Measurements from ENCODE around the gene PARD6A. TPM values are rescaled to one million over a fixed set of nuclear protein-coding genes. Genes with fewer than 3 reads are reported as not detected.

Gene PARD6A
- 1 to 10 TPM; 2.3 to 4.3 (median 3.4) TPM for total RNA-seq

- H3K4me1 ChIP-seq: peaks cover 29% of the 10 kb centered on the region
- 0% methylated on average over 7 of the region's 48 CpGs for WGBS
- H3K27ac ChIP-seq: peak within 1 kb of the TSS; percentile 90
- H3K36me3 ChIP-seq: peaks cover 31% of the 10 kb centered on the region
- peak within 1 kb of the TSS; percentile 76 for H3K4me3 ChIP-seq
- no peaks in the 10 kb centered on the region for H3K9me3 ChIP-seq
- DNase-seq (ENCODE audit: low spot score in 2 of 2): peak; percentile 97
- H3K27me3 ChIP-seq: no peaks in the 10 kb centered on the region
- TF ChIP-seq POLR2AphosphoS5 (IDR thresholded peaks at IDR 0.05): peak in 2 of 3 donors; percentile 31 to 79
- no peak for TF ChIP-seq POLR2A (IDR thresholded peaks at IDR 0.05)
Observed at GRCh38 chr16:67660564-67661028, at the start of gene PARD6A. Gene PARD6A (plus strand): TSS chr16:67660960. CDS start chr16:67661039, 79 bp downstream.

GRCh38 chr16:67613808-67614207 lies 47.0 kb upstream of the PARD6A start:
- peaks cover 70% of the 10 kb centered on the region for H3K36me3 ChIP-seq
- H3K9me3 ChIP-seq: no peaks in the 10 kb centered on the region

DNA sequence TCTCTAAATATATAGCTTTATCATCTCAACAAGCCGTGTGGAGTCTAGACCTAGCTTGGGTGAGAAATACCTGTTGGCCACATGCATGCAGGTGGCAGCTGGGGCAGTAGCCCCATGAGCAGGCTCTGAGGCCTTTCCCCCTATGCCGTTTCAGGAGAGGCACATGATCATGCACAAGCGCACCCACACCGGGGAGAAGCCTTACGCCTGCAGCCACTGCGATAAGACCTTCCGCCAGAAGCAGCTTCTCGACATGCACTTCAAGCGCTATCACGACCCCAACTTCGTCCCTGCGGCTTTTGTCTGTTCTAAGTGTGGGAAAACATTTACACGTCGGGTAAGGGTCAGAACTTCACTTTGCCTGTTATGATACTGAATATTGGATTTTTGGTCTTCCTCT lies 32.5 kb upstream of the PARD6A start:
- TF ChIP-seq EP300 (IDR thresholded peaks at IDR 0.05) (no peak), CTCF (IDR thresholded peaks at IDR 0.05) (no peak), POLR2A (IDR thresholded peaks at IDR 0.05) (no peak), POLR2AphosphoS5 (IDR thresholded peaks at IDR 0.05) (no peak)
- Histone ChIP-seq H3K4me3 (no peak overlapping the region), H3K4me1 (no peaks in the 10 kb centered on the region), H3K27me3 (no peaks in the 10 kb centered on the region), H3K36me3 (peaks cover 90% of the 10 kb centered on the region), H3K27ac (no peak overlapping the region), H3K9me3 (no peaks in the 10 kb centered on the region)
- no peak for DNase-seq (ENCODE audit: low spot score in 2 of 2)
- WGBS: 97% methylated on average over 14 of the region's 14 CpGs

More at GRCh38 chr16:67613808-67614207, 47.0 kb upstream of the PARD6A start:
- 93% methylated on average over 10 of the region's 10 CpGs for WGBS
- H3K27me3 ChIP-seq: no peaks in the 10 kb centered on the region
- no peaks in the 10 kb centered on the region for H3K4me1 ChIP-seq
- no peak for DNase-seq (ENCODE audit: low spot score in 2 of 2)
- no peak overlapping the region for H3K27ac ChIP-seq
- no peak for TF ChIP-seq CTCF (IDR thresholded peaks at IDR 0.05)
- TF ChIP-seq POLR2A (IDR thresholded peaks at IDR 0.05): no peak
- TF ChIP-seq EP300 (IDR thresholded peaks at IDR 0.05): no peak
- TF ChIP-seq POLR2AphosphoS5 (IDR thresholded peaks at IDR 0.05): no peak
- no peak overlapping the region for H3K4me3 ChIP-seq

- Histone ChIP-seq H3K27me3 (no peaks in the 10 kb centered on the region), H3K27ac (no peak overlapping the region), H3K9me3 (no peaks in the 10 kb centered on the region), H3K4me3 (no peak overlapping the region), H3K36me3 (peaks cover 96% of the 10 kb centered on the region), H3K4me1 (no peaks in the 10 kb centered on the region)
- 57% methylated on average over 7 of the region's 7 CpGs for WGBS
- DNase-seq (ENCODE audit: low spot score in 2 of 2): no peak
- TF ChIP-seq CTCF (IDR thresholded peaks at IDR 0.05) (no peak), EP300 (IDR thresholded peaks at IDR 0.05) (no peak), POLR2AphosphoS5 (IDR thresholded peaks at IDR 0.05) (no peak), POLR2A (IDR thresholded peaks at IDR 0.05) (no peak)
Observed at GRCh38 chr16:67632415-67633172, 28.2 kb upstream of the PARD6A start.

GRCh38 chr16:67636713-67637112 lies 24.0 kb upstream of the PARD6A start:
- peaks cover 77% of the 10 kb centered on the region for H3K36me3 ChIP-seq
- WGBS: 95% methylated on average over 8 of the region's 8 CpGs

DNA sequence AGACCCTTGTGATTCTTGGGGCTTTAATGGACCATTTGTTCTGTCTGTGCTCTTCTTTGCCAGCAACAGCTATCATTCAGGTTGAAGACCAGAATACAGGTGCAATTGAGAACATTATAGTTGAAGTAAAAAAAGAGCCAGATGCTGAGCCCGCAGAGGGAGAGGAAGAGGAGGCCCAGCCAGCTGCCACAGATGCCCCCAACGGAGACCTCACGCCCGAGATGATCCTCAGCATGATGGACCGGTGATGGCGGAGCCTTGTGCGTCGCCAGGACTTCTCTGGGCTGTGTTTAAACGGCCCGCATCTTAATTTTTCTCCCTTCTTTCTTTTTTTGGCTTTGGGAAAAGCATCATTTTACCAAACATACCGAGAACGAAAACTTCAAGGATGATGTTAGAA lies 23.1 kb upstream of the PARD6A start:
- no peak overlapping the region for H3K27ac ChIP-seq
- H3K4me1 ChIP-seq: peaks cover 10% of the 10 kb centered on the region
- WGBS: 88% methylated on average over 12 of the region's 12 CpGs
- TF ChIP-seq POLR2A (IDR thresholded peaks at IDR 0.05) (no peak), CTCF (IDR thresholded peaks at IDR 0.05) (no peak), POLR2AphosphoS5 (IDR thresholded peaks at IDR 0.05) (no peak), EP300 (IDR thresholded peaks at IDR 0.05) (no peak)
- no peak overlapping the region for H3K4me3 ChIP-seq
- peak in 1 of 2 donors; percentile 28 for DNase-seq (ENCODE audit: low spot score in 2 of 2)
- peaks cover 71% of the 10 kb centered on the region for H3K36me3 ChIP-seq
- no peaks in the 10 kb centered on the region for H3K27me3 ChIP-seq
- H3K9me3 ChIP-seq: no peaks in the 10 kb centered on the region

More at GRCh38 chr16:67636713-67637112, 24.0 kb upstream of the PARD6A start:
- DNase-seq (ENCODE audit: low spot score in 2 of 2): peak in 1 of 2 donors; percentile 37
- Histone ChIP-seq H3K27ac (no peak overlapping the region), H3K4me3 (no peak overlapping the region), H3K27me3 (no peaks in the 10 kb centered on the region), H3K4me1 (peaks cover 3% of the 10 kb centered on the region), H3K9me3 (no peaks in the 10 kb centered on the region)
- TF ChIP-seq EP300 (IDR thresholded peaks at IDR 0.05) (no peak), POLR2AphosphoS5 (IDR thresholded peaks at IDR 0.05) (no peak)
